Activated CD8-positive, alpha-beta memory T cell treated with anti-CD3 and anti-CD28 coated beads for 4 hours (primary cell): ENCODE data around the gene ARMH3.
A peak's percentile ranks its signal among the peaks of the same experiment; 100 is the strongest.
"Not testable (repeated sequence)": the region's sequence is repeated elsewhere in the genome, so short reads cannot be mapped to it uniquely, and the experiment has no call there.

Source experiments
- DNase-seq, 2 donors: peaks; one replicate each; pipeline ENCODE4 v3.0.0-alpha.2; 2020; ENCODE audit warnings: low read depth in 2 of 2

ARMH3 gene

DNA sequence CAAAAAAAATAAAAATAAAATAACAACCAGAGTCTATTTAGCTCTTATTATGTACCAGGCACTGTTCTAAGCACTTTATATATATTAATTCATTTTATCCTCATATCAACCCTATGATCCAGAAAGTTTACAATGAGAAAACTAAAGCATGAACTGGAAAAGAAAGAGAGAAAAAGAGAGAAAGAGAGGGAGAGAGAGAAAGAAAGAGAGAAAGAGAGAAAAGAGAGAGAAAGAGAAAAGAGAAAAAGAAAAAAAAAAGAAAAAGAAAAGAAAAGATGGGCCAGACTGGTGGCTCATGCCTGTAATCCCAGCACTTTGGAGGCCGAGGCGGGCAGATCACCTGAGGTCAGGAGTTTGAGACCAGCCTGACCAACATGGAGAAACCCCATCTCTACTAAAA is 9.9 kb downstream of the ARMH3 start:
- no peak for DNase-seq

DNA sequence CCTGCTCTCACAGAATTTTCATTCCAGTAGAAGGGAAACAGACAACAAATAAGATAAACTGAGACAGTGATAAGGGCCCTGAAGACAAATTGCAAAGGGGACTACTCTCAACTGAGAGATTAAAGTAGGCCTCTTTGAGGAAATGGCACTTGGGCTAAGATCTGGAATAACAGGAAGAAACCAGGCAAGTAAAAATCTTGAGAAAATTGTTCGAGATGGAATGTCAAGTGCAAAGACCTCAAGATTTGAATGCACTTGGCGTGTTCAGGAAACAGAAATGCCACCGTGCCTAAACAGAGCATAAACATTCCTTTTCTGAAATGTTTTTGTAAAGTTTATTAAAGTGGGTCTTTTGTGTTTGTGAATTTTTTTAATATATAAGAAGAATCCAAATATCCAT is 10.7 kb downstream of the ARMH3 start:
- DNase-seq = no peak

DNA sequence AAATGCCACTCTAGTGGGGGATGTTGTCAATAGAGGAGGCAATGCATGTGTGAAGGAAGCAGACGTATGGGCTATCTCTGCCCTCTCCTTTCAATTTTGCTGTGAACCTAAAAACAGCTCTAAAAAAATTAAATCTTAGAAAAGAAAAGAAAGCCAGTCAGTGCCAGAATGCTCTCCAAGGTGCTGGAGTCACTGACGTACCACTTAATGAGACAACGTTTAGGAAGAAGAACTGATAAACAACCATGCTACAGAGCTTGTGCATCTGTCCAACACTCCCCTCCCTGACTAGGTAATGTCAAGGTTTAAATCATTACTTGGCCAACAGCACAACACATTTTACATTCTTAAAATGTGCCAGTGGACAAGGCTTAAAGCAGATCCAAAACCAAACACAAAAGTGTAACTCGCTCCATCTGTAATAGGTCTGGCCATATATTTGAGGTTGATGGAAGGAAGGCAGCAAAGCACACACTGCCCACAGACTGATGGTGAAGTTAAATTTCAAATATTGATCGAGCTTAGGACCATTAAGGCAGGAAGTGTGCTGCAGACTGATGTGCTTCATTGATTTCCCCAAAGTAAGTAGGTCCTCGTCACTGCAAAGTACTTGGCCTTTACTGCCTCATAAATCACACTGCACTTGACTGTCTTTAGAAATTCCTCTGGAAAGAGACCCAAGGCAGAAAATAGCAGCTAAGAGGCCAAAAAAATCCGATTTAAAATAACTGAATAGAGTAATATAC is 15.5 kb downstream of the ARMH3 start:
- no peak for DNase-seq

DNA sequence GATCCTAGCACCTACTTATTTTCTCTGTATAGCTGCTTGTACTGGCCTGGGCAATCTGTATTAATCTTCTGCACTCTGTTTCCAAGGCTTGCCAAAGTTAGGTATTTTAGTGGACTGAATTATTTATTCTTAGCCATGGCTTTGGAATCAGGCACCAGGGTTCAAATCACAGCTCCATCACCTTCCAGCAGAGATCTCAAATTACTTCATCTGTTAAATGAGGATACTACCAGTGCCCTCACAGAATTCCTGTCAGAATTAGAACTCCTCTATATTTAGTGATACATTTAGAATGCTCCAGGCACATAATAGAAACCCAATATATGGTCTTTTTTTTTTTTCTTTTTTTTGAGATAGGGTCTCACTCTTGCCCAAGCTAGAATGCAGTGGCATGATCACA is 17.6 kb downstream of the ARMH3 start:
- DNase-seq = no peak

DNA sequence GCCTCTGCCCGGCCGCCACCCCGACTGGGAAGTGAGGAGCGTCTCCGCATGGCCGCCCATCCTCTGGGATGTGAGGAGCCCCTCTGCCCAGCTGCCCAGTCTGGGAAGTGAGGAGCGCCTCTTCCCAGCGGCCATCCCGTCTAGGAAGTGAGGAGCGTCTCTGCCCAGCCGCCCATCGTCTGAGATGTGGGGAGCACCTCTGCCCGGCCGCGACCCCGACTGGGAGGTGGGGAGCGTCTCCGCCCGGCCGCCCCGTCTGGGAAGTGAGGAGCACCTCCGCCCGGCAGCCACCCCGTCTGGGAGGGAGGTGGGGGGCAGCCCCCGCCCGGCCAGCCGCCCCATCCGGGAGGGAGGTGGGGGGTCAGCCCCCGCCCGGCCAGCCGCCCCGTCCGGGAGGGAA is 20.2 kb downstream of the ARMH3 start:
- not testable (repeated sequence) for DNase-seq

DNA sequence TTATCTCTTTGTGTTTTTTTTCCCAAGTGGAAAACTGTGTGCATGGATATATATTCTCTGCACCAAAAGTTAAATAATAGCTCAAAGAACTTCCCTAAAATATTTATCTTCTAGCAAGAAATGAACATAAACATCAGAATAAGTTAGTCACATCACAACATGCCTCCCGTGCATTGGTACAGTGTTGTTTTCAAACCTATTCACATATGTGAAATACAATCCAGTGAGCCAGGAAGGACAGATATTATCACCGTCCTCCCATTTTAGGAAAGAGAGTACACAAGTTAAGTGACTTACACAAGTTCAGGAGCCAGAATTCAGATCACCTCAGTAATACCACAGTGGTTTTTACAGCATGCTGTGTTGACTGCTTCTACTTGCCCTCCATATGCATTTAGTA is 22.2 kb downstream of the ARMH3 start:
- no peak for DNase-seq

DNA sequence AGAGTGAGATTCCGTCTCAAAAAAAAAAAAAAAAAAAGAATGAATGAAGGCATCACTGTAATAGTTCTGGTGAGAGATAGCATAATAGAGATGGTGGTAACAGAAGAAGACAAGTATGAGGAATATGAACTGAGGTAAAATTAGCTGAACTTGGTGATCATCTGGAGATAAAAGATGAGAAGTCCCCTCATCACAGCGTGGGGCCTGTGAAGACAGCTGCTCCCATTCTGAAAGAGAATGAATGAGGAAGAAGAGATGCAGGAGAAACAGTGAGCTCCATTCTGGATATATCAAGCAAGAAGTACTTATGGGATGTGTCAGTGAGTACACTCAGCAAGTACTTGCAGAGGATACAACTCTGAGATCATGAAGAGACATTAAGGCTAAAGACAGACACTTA is 28.7 kb downstream of the ARMH3 start:
- no peak for DNase-seq

DNA sequence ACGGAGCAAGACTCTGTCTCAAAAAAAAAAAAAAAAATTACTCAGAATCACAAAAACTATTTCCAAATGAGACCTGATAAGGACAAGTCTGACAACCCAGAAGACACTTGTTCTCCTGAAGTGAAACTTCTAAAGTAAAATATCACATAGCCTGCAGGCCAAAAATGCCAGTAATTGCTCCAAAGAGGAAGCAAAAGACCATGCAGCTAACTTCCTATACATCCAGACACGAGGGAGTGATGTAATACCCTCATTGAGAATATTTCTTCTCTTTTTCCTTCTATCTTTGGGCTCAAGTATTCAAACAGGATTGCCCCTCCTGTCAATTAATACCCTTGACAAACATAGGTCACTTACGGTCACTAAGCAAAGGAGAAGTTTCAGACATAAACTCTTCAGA is 31.2 kb downstream of the ARMH3 start:
- no peak for DNase-seq

DNA sequence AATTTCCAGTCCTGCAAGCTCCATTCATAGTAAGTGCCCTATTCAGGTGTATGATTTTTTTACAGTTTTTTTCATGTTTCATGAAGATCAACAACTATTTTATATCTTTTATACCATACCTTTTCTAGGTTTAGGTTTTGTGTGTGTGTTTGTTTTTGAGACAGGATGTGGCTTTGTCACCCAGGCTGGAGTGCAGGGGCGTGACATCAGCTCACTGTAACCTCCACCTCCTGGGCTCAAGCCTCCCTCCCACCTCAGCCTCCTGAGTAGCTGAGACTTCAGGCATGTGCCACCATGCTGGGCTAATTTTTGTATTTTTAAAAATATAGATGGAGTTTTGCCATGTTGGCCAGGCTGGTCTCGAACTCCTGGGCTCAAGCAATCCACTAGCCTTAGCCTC is 35.0 kb downstream of the ARMH3 start:
- DNase-seq = no peak

DNA sequence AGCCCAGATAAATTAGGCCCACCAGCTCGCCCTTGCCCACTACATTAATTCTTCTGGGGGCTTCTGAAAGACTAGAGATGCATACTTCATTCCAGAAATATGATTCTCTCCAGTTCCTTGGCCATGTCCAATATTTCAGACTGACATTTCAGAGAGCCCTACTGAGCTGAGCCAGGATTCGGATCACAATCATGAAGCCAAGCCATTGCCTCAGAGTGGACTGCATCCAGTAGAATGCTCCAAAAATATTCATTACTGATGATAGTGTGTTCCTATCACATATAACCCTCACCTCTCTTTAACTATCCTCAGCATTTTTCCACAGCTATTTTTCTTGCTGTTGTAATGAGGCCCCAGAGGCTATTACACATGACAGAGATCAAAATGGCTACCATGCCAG is 38.7 kb downstream of the ARMH3 start:
- no peak for DNase-seq

DNA sequence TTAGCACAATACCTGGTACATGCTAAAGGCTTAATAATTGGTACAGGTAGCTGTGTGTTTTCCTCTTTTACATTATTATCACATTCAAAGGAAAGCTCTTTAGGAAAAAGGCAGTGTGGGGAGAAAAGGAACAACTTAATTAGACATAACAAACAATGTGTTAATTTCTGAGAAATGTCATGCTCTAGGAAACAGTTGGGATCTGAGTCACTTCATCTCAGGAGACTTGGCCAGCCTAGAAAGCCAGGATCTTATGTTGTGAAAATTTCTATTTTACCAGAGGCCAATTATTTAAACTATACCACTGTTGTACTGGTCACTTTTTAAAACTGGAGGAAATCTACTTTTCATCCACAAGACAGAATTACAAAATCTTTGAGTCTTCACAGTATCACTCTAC is 39.6 kb downstream of the ARMH3 start:
- DNase-seq = no peak

DNA sequence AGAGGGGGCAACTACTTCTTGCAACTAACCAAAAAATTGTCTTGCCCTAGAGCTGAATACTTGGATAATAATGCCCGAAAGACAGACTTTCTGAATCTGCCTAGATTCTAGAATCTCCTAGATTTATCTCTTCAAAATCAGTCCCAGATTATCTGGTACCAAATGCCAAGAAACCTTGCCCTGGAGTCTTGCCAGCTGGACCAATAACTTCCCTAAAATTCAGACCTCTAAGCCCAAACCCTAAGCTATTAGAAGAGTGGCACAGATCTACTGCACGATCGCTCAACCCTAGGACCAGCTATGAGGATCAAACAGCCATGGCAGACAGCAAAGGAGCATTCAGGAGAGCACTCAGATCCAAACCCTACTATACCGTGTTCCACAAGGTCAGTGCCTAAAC is 45.0 kb downstream of the ARMH3 start:
- DNase-seq = no peak

DNA sequence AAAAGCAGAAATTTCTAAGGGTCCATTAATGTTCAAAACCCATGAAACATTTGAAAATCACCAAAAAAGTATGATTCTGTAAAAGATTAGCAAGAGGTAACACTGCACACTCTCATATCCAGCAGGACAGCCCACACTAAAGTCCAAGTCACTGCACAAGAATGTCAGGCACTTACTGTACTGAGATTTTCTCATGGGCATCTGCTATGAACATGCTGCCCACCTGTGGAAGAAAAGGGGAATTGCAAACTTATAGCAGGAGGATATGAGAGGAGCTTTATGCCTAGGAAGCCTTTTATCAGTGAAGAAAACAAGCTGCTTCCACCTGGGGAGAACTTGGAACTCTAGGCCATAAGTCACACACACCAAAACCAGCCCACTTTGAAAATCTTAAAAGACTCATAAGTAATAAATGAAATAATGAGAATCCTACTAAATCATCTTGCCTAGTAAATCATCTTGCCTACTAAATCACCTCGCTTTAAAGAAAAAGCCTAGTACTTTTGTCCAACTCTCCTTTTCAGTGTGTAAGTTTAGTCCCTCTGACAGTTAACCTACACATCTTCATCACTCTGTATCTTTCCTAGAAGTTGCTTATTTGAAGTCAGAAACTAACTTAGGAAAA is 46.1 kb downstream of the ARMH3 start:
- peak; percentile 2 to 8 for DNase-seq

DNA sequence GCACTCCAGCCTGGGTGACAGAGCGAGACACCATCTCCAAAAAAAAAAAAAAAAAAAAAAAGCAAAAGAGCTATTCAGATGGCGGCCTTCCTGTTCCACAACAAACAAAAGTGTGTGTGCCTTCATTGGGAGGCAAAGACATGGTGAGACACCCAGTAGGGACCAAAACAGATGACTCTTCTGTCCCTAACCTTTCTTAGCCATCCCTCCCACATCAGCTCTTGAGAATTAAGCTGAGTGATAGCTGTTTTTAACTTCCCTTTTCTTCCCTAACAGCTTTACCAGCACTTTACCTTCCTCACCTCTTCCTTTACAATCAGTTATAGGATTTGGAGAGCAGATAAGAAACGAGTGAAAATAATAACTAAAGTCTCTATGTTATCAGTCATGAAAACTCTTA is 48.2 kb downstream of the ARMH3 start:
- DNase-seq = no peak

DNA sequence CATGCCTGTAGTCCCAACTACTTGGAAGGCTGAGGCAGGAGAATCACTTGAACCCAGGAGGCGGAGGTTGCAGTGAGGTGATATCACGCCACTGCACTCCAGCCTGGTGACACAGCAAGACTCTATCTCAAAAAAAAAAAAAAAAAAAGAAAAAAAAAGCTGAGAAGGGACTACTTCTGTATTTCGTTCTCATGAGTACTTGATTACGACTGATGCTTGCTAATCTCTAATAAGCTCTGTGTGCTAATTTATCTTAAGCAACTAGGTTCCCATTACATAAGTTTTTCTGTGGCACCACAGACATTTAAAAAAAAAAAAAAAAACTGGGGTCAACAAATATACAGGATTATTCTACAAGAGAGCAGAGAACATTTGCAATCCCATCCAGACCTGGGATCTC is 48.9 kb downstream of the ARMH3 start:
- not testable (repeated sequence) for DNase-seq

DNA sequence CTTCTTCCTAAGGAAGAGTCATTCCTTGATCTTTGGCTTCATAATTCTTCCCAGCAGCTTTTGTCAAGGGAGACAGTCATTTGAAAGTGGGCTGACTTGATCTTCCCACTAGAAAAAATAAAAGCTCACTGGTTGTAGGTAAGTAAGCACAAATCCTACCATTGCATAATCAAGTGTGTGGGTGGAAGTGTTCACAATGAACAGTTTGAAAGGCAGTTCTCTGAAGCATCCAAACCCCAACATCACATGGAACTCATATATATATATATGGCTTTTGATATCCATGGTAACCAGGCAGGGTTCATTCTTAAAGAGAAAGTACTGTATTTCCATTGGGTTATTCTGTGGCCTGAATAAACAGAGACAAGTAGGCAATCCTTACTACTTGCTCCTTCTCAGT is 51.6 kb downstream of the ARMH3 start:
- no peak for DNase-seq

DNA sequence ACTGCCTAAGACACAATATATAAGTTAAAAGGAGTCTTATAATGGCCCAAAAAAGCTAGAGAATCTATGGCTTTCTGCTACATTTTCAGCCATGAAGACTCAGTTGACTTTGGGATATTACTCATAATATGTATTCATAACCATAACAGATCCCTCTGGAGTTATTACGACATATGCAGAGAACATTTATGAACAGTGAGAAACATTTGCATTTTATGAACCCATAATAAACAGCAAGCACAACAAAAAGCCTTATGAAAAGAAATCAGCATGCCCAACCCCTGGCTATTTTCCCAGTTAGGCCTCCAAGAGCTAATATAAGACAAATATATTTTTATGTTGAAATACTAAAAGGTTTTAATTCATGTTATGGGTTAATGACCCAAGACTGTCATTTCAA is 52.4 kb downstream of the ARMH3 start:
- no peak for DNase-seq

DNA sequence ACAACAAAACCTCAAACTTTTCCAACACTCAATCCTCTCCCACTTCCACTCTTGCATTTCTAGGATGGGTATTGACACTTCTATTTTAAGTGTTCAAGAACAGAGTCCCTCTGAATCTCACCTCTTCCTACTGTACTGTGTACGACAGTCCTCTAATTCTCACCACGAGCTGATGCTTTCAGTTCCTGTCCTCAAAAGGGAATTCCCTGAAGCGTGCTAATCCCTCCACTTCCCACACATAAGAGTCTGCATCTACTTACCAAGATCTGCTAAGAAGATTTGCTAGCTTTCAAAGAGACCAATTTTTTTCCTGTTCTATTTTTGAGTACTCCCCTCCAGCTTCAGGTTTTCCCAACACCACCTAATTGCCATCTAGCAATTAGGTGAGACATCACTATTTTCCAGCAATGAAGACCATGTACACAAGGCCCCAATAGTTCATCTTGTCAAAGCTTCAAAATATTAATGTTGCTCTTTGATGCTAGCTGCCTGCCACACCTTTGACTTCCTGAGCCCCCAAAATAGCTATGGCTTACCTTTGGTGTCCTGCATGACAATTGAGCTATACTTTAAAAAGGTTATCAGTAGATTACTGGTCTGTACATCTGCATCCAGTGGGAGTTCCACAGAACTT is 54.4 kb downstream of the ARMH3 start:
- no peak for DNase-seq

DNA sequence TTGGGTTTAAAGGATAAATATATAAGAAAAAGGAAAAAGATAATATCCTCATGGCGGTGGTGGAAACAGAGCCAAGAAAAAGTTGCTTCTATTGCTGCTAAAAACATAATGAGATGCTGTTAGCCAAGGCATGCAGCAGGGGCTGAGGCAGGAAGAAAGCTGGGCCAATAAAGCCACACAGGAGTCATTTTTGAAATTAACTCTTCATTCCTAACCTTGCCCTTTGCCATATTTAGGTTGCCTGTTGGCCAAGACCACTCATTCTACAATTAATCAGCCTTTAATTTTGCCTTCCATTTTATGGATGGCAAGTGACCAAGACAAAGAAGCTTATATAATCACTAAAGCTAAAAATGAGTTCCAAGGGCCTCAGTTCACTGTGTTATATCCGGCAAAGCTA is 58.2 kb downstream of the ARMH3 start:
- no peak for DNase-seq

DNA sequence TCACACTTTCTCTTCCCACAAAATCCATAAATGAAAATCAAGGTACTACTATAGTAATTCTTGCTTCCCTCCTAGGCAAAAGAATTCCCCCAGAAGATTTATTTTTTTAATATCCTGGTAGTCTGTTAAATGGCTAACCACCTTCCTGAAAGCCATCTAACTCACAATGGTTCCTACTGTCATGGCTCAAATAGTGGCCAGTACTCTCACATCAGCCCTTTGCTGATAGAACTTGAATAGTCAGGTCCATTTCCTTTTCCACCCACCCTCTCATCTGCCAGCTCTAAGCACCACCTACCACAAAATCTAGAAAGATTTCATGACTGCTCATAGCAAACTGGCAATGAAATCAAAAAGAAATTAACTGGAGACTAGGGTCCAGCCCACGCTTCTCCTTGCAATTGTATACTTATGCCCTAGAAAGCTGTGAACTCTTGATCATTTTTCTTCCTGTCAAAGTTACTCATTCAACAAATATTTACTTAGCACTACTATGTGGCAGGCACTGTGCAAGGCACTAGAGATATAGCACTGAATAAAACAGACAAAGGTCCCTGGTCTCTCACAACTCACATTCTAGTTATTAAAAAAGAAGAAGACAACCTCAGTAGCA is 60.4 kb downstream of the ARMH3 start:
- DNase-seq = no peak

DNA sequence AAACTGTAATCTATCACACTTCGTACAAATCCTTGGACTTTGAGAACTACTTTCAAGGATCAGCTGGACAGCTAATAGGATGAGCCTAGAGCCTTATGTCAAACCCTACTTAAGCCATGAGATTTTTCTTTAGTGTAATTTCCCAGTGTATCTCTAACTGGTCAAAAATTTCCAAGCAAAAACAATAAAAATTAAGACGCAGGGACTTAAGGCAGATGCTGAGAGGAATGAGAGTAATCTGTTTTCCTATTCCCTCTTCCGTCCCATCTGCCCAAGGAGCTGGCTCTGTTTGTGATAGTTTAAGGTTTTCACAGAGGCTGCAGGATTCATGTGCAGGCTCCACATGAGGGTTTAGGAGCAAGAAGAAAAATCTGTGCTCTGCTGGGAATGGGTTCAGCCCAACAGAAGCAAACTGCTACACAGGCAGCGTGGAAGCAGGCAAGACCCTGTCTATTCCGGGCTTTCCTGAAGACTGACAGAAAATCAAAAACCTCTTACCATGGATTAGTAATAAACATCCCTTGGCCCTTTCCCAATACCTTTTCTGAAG is 62.2 kb downstream of the ARMH3 start:
- no peak for DNase-seq

DNA sequence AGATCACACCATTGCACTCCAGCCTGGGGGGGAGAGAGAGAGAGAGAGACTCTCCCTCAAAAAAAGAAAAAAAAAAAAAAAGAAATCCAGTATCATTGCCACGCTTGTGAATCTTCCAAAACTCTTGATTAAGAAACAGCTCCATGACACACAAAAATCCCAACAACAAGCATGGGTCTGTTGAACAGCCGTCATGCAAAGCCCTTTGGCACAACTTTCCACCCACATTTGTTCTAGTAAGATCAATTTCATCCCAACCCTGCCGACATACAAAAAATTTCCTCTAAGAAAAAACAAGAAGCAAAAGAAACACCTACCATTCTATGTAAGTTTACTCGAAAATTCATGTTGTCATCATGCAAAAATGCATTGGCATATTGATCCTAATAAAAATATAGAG is 62.8 kb downstream of the ARMH3 start:
- no peak for DNase-seq

DNA sequence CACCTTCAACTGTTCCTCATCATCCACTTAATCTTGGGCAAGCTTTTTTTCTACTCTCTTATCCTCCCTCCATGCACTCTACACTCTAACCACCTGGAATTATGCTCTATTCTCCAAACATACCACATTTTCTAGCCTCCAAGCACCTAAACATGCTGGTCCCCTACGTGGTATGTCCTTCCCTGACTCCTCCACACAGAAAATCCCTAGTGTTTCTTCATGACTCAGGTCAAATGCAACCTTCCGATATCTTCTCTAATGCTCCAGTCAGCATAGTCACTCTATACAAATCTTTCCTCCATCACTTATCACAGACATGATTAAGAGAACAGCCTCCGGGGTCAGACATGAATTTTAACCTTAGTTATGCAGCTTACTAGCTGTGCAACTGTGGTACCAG is 68.8 kb downstream of the ARMH3 start:
- DNase-seq = no peak
